ENCODE measurements around the gene GK.
"Not testable (repeated sequence)": the region's sequence is repeated elsewhere in the genome, so short reads cannot be mapped to it uniquely, and the experiment has no call there.

GK gene

GRCh38 chrX:30748342-30748960, 95.2 kb downstream of the GK start:
- no peak for DNase-seq (ENCODE audit: low read depth, low spot score)
- no peak overlapping the region for H3K4me3 ChIP-seq (ENCODE audit: low read length)

GRCh38 chrX:30751497-30751896, 98.3 kb downstream of the GK start:
- H3K4me1 ChIP-seq (ENCODE audit: control insufficient read depth, insufficient read depth, low read length): no peaks in the 10 kb centered on the region
- H3K9me3 ChIP-seq (ENCODE audit: control insufficient read depth, insufficient read depth, low read length): no peaks in the 10 kb centered on the region
- DNase-seq (ENCODE audit: low read depth, low spot score): no peak
- H3K4me3 ChIP-seq (ENCODE audit: low read length): no peak overlapping the region
- H3K27me3 ChIP-seq (ENCODE audit: control insufficient read depth, insufficient read depth, low read length): no peaks in the 10 kb centered on the region
- no peaks in the 10 kb centered on the region for H3K36me3 ChIP-seq (ENCODE audit: control insufficient read depth, insufficient read depth, low read length)
- H3K27ac ChIP-seq (ENCODE audit: low read length): no peak overlapping the region
- WGBS (ENCODE audit: insufficient coverage, insufficient read length): no CpG with 5 or more reads among the region's 3 CpGs

More at GRCh38 chrX:30748342-30748960, 95.2 kb downstream of the GK start:
- Histone ChIP-seq H3K27ac (ENCODE audit: low read length) (no peak overlapping the region), H3K36me3 (ENCODE audit: control insufficient read depth, insufficient read depth, low read length) (no peaks in the 10 kb centered on the region), H3K27me3 (ENCODE audit: control insufficient read depth, insufficient read depth, low read length) (no peaks in the 10 kb centered on the region), H3K4me1 (ENCODE audit: control insufficient read depth, insufficient read depth, low read length) (no peaks in the 10 kb centered on the region), H3K9me3 (ENCODE audit: control insufficient read depth, insufficient read depth, low read length) (no peaks in the 10 kb centered on the region)
- no CpG with 5 or more reads among the region's 11 CpGs for WGBS (ENCODE audit: insufficient coverage, insufficient read length)

GRCh38 chrX:30762755-30763154, 109.5 kb downstream of the GK start:
- H3K4me1 ChIP-seq (ENCODE audit: control insufficient read depth, insufficient read depth, low read length): no peaks in the 10 kb centered on the region
- no peak overlapping the region for H3K27ac ChIP-seq (ENCODE audit: low read length)
- WGBS (ENCODE audit: insufficient coverage, insufficient read length): 100% methylated on average over 1 of the region's 3 CpGs
- DNase-seq (ENCODE audit: low read depth, low spot score): no peak
- no peak overlapping the region for H3K4me3 ChIP-seq (ENCODE audit: low read length)
- no peaks in the 10 kb centered on the region for H3K27me3 ChIP-seq (ENCODE audit: control insufficient read depth, insufficient read depth, low read length)
- H3K36me3 ChIP-seq (ENCODE audit: control insufficient read depth, insufficient read depth, low read length): no peaks in the 10 kb centered on the region
- no peaks in the 10 kb centered on the region for H3K9me3 ChIP-seq (ENCODE audit: control insufficient read depth, insufficient read depth, low read length)

GRCh38 chrX:30773764-30774163, 120.5 kb downstream of the GK start:
- not testable (repeated sequence) for H3K27me3 ChIP-seq (ENCODE audit: control insufficient read depth, insufficient read depth, low read length); H3K27ac ChIP-seq (ENCODE audit: low read length); H3K9me3 ChIP-seq (ENCODE audit: control insufficient read depth, insufficient read depth, low read length); H3K4me1 ChIP-seq (ENCODE audit: control insufficient read depth, insufficient read depth, low read length); H3K36me3 ChIP-seq (ENCODE audit: control insufficient read depth, insufficient read depth, low read length); DNase-seq (ENCODE audit: low read depth, low spot score); H3K4me3 ChIP-seq (ENCODE audit: low read length)
- WGBS (ENCODE audit: insufficient coverage, insufficient read length): no CpG with 5 or more reads among the region's 7 CpGs

GRCh38 chrX:30777575-30777974, 124.4 kb downstream of the GK start:
- H3K27ac ChIP-seq (ENCODE audit: low read length): no peak overlapping the region
- H3K4me1 ChIP-seq (ENCODE audit: control insufficient read depth, insufficient read depth, low read length): no peaks in the 10 kb centered on the region
- no peaks in the 10 kb centered on the region for H3K27me3 ChIP-seq (ENCODE audit: control insufficient read depth, insufficient read depth, low read length)
- no peak overlapping the region for H3K4me3 ChIP-seq (ENCODE audit: low read length)
- DNase-seq (ENCODE audit: low read depth, low spot score): no peak
- H3K9me3 ChIP-seq (ENCODE audit: control insufficient read depth, insufficient read depth, low read length): no peaks in the 10 kb centered on the region
- H3K36me3 ChIP-seq (ENCODE audit: control insufficient read depth, insufficient read depth, low read length): no peaks in the 10 kb centered on the region

- Histone ChIP-seq H3K27ac (ENCODE audit: low read length) (no peak overlapping the region), H3K4me1 (ENCODE audit: control insufficient read depth, insufficient read depth, low read length) (no peaks in the 10 kb centered on the region), H3K4me3 (ENCODE audit: low read length) (no peak overlapping the region), H3K9me3 (ENCODE audit: control insufficient read depth, insufficient read depth, low read length) (no peaks in the 10 kb centered on the region), H3K36me3 (ENCODE audit: control insufficient read depth, insufficient read depth, low read length) (no peaks in the 10 kb centered on the region), H3K27me3 (ENCODE audit: control insufficient read depth, insufficient read depth, low read length) (no peaks in the 10 kb centered on the region)
- WGBS (ENCODE audit: insufficient coverage, insufficient read length): no CpG with 5 or more reads among the region's 19 CpGs
- no peak for DNase-seq (ENCODE audit: low read depth, low spot score)
These were observed 126.3 kb downstream of the GK start for GRCh38 chrX:30779453-30780030.
